K562 (cell line): Measurements from ENCODE around the gene GLYAT. TPM values are rescaled to one million over a fixed set of nuclear protein-coding genes. Genes with fewer than 3 reads are reported as not detected.

ENCODE experiments used
- ATF4 ChIP-seq: fragments of 450-650 bp; formaldehyde crosslinking; IDR thresholded peaks from 2 replicates; pipeline ENCODE4 v1.4.0; 2022; ENCODE audit warnings: mild to moderate bottlenecking, moderate library complexity
- FOSL1 ChIP-seq: fragments of 200-800 bp; sonication (Bioruptor generic); conservative IDR thresholded peaks from 2 replicates; pipeline ENCODE4 v1.6.1; 2016; ENCODE audit warnings: missing genetic modification characterization, missing compliant biosample characterization
- NCOA1 ChIP-seq: fragments of 450-650 bp; IDR thresholded peaks from 2 replicates; pipeline ENCODE4 v1.6.1; 2016; ENCODE audit warnings: low read depth
- NCOA2 ChIP-seq, 2 experiments: fragments of 450-650 bp; IDR thresholded peaks; 2 replicates each; pipeline ENCODE4 v1.6.1; 2018; ENCODE audit warnings: mild to moderate bottlenecking in 2 of 2, moderate library complexity in 1 of 2; ENCODE audit not compliant: partially characterized antibody in 2 of 2
- NONO ChIP-seq, 2 experiments: fragments of 200-400 bp in 1 of 2; fragments of 450-650 bp in 1 of 2; formaldehyde crosslinking in 1 of 2; IDR thresholded peaks; 2 replicates each; pipeline ENCODE4 v1.6.1; 2017; ENCODE audit warnings: low read depth in 2 of 2, mild to moderate bottlenecking in 2 of 2, moderate library complexity in 2 of 2, low read length in 1 of 2
- NR4A1 ChIP-seq, 2 experiments: fragments of 250-450 bp in 1 of 2; fragments of 450-650 bp in 1 of 2; sonication (Bioruptor Pico) in 1 of 2; IDR thresholded peaks; 2 replicates each; pipeline versions ENCODE4 v1.4.0 to v1.6.1; 2016 to 2020; ENCODE audit warnings: mild to moderate bottlenecking in 2 of 2, missing compliant biosample characterization in 1 of 2, missing genetic modification characterization in 1 of 2, moderate library complexity in 1 of 2
- PCBP1 ChIP-seq: fragments of 200-400 bp; formaldehyde crosslinking; IDR thresholded peaks from 2 replicates; pipeline ENCODE4 v1.6.1; 2018; ENCODE audit warnings: mild to moderate bottlenecking, low read depth, low read length; ENCODE audit not compliant: poor library complexity, severe bottlenecking
- PHB2 ChIP-seq: fragments of 450-650 bp; IDR thresholded peaks from 2 replicates; pipeline ENCODE4 v1.6.1; 2017; ENCODE audit warnings: low read depth
- RAD21 ChIP-seq, 2 experiments: fragments of 250-450 bp in 1 of 2; fragments of 450-650 bp in 1 of 2; sonication (Bioruptor Pico) in 1 of 2; formaldehyde crosslinking in 1 of 2; IDR thresholded peaks in 1 of 2; conservative IDR thresholded peaks in 1 of 2; 2 replicates each; pipeline versions ENCODE4 v1.4.0 to v1.8.0; 2020 to 2022; ENCODE audit warnings: mild to moderate bottlenecking in 2 of 2, moderate library complexity in 1 of 2
- REST ChIP-seq, 2 experiments: fragments of 450-650 bp; formaldehyde crosslinking in 1 of 2; IDR thresholded peaks; 2 replicates each; pipeline versions ENCODE4 v1.4.0 to v1.6.1; 2014 to 2020; ENCODE audit warnings: mild to moderate bottlenecking in 2 of 2, borderline replicate concordance in 1 of 2, low read depth in 1 of 2
- TAL1 ChIP-seq: fragments of 450-650 bp; IDR thresholded peaks from 2 replicates; pipeline ENCODE4 v1.6.1; 2016; ENCODE audit warnings: mild to moderate bottlenecking
- TEAD2 ChIP-seq: fragments of 450-650 bp; IDR thresholded peaks from 2 replicates; pipeline ENCODE4 v1.6.1; 2016; ENCODE audit warnings: missing genetic modification characterization, control low read depth, missing compliant biosample characterization
- USF2 ChIP-seq: sonication (generic); formaldehyde crosslinking; IDR thresholded peaks from 2 replicates; pipeline ENCODE4 v1.5.0; 2020; ENCODE audit warnings: missing genetic modification reagents
- XRCC5 ChIP-seq: fragments of 200-400 bp; formaldehyde crosslinking; IDR thresholded peaks from 2 replicates; pipeline ENCODE4 v1.6.1; 2017; ENCODE audit warnings: low read depth, mild to moderate bottlenecking, low read length
- ZNF589 ChIP-seq: fragments of 200-800 bp; sonication (Bioruptor generic); IDR thresholded peaks from 2 replicates; pipeline ENCODE4 v1.6.1; 2016; ENCODE audit warnings: low read depth, missing genetic modification characterization, missing compliant biosample characterization
- ZNF764 ChIP-seq: fragments of 250-450 bp; sonication (Bioruptor Pico); IDR thresholded peaks from 2 replicates; pipeline ENCODE4 v1.4.0; 2020; ENCODE audit warnings: low read depth, mild to moderate bottlenecking, moderate library complexity
- polyA plus RNA-seq, 8 experiments: library from polyadenylated mRNA; depleted of rRNA in 4 of 8; stranded (reverse) in 5 of 8; unstranded in 3 of 8; fragments of >200 nt; fragmentation: Nextera tagmentation in 2 of 8; fragmentation: Illumina TruSeq in 1 of 8; extraction: Ambion mirVana in 2 of 8; extraction: Trizol in 1 of 8; gene quantifications; 2 replicates each; pipeline versions ENCODE4 v1.2.1 to v1.2.3, GENCODE V29; 2011 to 2014; ENCODE audit warnings: inconsistent platforms in 1 of 8, missing spikeins in 1 of 8
- total RNA-seq, 7 experiments: library from RNA; depleted of rRNA in 6 of 7; stranded (reverse); fragments of >200 nt in 6 of 7; fragmentation: Illumina TruSeq in 2 of 7; extraction: Trizol in 2 of 7; gene quantifications; 2 replicates each; pipeline versions ENCODE4 v1.2.1 to v1.2.3, GENCODE V29; 2011 to 2021; ENCODE audit warnings: low replicate concordance in 1 of 7

Gene GLYAT
- total and polyA plus RNA-seq, 9 of the 15 experiments (the other 6 are each of a cell fraction or from before 2014, with no cell fraction given): not detected

- peak; percentile 69; the same call in 1 of the 2 replicates for TF ChIP-seq PHB2
- TF ChIP-seq ATF4 (CRISPR knock-in tag): no peak
- TF ChIP-seq RAD21 (CRISPR knock-in tag; conservative IDR thresholded peaks at IDR 0.05 in 1 of 2, IDR thresholded peaks at IDR 0.05 in 1 of 2): 0 out of 4 replicates have a peak, but pooled peaks of 1 of the 2 experiments have one; percentile 15
- no peak for TF ChIP-seq USF2 (CRISPR knock-in tag)
- TF ChIP-seq TEAD2: 0 out of 2 replicates have a peak, but pooled peaks have one; percentile 59
- no peak for TF ChIP-seq XRCC5
- peak; percentile 4; the same call in 1 of the 2 replicates for TF ChIP-seq REST (IDR thresholded peaks at IDR 0.05; ENCODE audit: borderline replicate concordance)
- TF ChIP-seq REST (CRISPR knock-in tag; IDR thresholded peaks at IDR 0.05; ENCODE audit: low read depth): no peak
- peak; percentile 89 for TF ChIP-seq ZNF589 (CRISPR knock-in tag)
- 0 out of 4 replicates have a peak, but pooled peaks of 1 of the 2 experiments have one; percentile 17 for TF ChIP-seq NONO (IDR thresholded peaks at IDR 0.05; ENCODE audit: low read depth in 2 of 2, low read length in 1 of 2)
- peak in 1 of 2 experiments; percentile 22 for TF ChIP-seq NCOA2 (IDR thresholded peaks at IDR 0.05; ENCODE audit: partially characterized antibody in 2 of 2)
- peak; percentile 61 for TF ChIP-seq FOSL1 (tag)
- no peak for TF ChIP-seq PCBP1
- TF ChIP-seq TAL1: peak; percentile 95
- TF ChIP-seq NR4A1 (CRISPR knock-in tag; IDR thresholded peaks at IDR 0.05): no peak
- TF ChIP-seq NR4A1 (tag; IDR thresholded peaks at IDR 0.05): peak; percentile 55; the same call in 1 of the 2 replicates
- peak; percentile 63 for TF ChIP-seq NCOA1
- TF ChIP-seq ZNF764 (CRISPR knock-in tag): no peak
Measured at GRCh38 chr11:58739725-58740430, 8.1 kb upstream of the GLYAT start (continued).
